ENCODE measurements around the gene BLNK. TPM values are rescaled to one million over a fixed set of nuclear protein-coding genes. Genes with fewer than 3 reads are reported as not detected.

The BLNK gene
- total and polyA plus RNA-seq, 2 of the 13 experiments (the other 11 are each of a cell fraction or from before 2014, with no cell fraction given), result not detected

DNA sequence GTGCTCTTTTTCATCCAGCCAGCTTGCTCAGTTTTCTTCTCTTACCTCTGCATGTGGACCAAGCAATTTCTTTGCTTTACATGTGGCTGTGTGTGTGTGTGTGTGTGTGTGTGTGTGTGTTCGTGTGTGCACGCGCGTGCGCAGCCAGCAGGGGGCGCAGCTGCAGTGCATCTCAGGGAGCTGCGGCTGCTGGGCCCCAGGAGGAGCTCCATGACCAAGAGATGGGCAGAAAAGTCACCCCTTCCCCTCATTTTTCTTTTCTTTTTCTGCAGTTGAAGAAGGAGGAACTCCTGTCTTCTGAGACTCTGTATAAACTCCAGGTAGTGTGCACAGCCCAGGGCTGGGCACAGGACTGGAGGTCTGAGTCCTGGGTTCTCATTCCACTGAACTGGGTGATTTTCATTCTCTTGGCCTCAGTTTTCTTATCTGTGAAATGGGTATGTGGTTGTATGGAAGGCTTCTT is 41.8 kb downstream of the BLNK start (continued):
- TF ChIP-seq, protein P1, sequence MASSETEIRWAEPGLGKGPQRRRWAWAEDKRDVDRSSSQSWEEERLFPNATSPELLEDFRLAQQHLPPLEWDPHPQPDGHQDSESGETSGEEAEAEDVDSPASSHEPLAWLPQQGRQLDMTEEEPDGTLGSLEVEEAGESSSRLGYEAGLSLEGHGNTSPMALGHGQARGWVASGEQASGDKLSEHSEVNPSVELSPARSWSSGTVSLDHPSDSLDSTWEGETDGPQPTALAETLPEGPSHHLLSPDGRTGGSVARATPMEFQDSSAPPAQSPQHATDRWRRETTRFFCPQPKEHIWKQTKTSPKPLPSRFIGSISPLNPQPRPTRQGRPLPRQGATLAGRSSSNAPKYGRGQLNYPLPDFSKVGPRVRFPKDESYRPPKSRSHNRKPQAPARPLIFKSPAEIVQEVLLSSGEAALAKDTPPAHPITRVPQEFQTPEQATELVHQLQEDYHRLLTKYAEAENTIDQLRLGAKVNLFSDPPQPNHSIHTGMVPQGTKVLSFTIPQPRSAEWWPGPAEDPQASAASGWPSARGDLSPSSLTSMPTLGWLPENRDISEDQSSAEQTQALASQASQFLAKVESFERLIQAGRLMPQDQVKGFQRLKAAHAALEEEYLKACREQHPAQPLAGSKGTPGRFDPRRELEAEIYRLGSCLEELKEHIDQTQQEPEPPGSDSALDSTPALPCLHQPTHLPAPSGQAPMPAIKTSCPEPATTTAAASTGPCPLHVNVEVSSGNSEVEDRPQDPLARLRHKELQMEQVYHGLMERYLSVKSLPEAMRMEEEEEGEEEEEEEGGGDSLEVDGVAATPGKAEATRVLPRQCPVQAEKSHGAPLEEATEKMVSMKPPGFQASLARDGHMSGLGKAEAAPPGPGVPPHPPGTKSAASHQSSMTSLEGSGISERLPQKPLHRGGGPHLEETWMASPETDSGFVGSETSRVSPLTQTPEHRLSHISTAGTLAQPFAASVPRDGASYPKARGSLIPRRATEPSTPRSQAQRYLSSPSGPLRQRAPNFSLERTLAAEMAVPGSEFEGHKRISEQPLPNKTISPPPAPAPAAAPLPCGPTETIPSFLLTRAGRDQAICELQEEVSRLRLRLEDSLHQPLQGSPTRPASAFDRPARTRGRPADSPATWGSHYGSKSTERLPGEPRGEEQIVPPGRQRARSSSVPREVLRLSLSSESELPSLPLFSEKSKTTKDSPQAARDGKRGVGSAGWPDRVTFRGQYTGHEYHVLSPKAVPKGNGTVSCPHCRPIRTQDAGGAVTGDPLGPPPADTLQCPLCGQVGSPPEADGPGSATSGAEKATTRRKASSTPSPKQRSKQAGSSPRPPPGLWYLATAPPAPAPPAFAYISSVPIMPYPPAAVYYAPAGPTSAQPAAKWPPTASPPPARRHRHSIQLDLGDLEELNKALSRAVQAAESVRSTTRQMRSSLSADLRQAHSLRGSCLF (CRISPR knock-in tag; IDR thresholded peaks at IDR 0.05; ENCODE audit: borderline replicate concordance), result no peak
- TF ChIP-seq, protein P2, sequence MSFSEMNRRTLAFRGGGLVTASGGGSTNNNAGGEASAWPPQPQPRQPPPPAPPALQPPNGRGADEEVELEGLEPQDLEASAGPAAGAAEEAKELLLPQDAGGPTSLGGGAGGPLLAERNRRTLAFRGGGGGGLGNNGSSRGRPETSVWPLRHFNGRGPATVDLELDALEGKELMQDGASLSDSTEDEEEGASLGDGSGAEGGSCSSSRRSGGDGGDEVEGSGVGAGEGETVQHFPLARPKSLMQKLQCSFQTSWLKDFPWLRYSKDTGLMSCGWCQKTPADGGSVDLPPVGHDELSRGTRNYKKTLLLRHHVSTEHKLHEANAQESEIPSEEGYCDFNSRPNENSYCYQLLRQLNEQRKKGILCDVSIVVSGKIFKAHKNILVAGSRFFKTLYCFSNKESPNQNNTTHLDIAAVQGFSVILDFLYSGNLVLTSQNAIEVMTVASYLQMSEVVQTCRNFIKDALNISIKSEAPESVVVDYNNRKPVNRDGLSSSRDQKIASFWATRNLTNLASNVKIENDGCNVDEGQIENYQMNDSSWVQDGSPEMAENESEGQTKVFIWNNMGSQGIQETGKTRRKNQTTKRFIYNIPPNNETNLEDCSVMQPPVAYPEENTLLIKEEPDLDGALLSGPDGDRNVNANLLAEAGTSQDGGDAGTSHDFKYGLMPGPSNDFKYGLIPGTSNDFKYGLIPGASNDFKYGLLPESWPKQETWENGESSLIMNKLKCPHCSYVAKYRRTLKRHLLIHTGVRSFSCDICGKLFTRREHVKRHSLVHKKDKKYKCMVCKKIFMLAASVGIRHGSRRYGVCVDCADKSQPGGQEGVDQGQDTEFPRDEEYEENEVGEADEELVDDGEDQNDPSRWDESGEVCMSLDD (CRISPR knock-in tag; IDR thresholded peaks at IDR 0.05; ENCODE audit: borderline replicate concordance), result no peak
- TF ChIP-seq REXO4 (CRISPR knock-in tag; IDR thresholded peaks at IDR 0.05; ENCODE audit: borderline replicate concordance) (no peak), ZNF768 (CRISPR knock-in tag; IDR thresholded peaks at IDR 0.05) (0 out of 2 replicates have a peak, but pooled peaks have one; percentile 21), SATB2 (CRISPR knock-in tag; IDR thresholded peaks at IDR 0.05) (no peak), ZFP36 (IDR thresholded peaks at IDR 0.05; ENCODE audit: borderline replicate concordance, low read depth, low read length, partially characterized antibody) (peak; percentile 47), FOXK1 (CRISPR knock-in tag; IDR thresholded peaks at IDR 0.05; ENCODE audit: borderline replicate concordance, low read depth) (no peak), RBAK (CRISPR knock-in tag; IDR thresholded peaks at IDR 0.05) (no peak), SUZ12 (IDR thresholded peaks at IDR 0.05; ENCODE audit: low read depth, low read length) (no peak), CBFB (CRISPR knock-in tag; IDR thresholded peaks at IDR 0.05) (no peak), XBP1 (CRISPR knock-in tag; IDR thresholded peaks at IDR 0.05) (no peak), ZKSCAN1 (IDR thresholded peaks at IDR 0.05; ENCODE audit: low read length) (no peak), ZFP62 (CRISPR knock-in tag; IDR thresholded peaks at IDR 0.05) (no peak), ZFP1 (CRISPR knock-in tag; IDR thresholded peaks at IDR 0.05) (no peak), AKAP8 (CRISPR knock-in tag; IDR thresholded peaks at IDR 0.05) (no peak), ZNF746 (CRISPR knock-in tag; IDR thresholded peaks at IDR 0.05) (no peak), NAIF1 (CRISPR knock-in tag; IDR thresholded peaks at IDR 0.05; ENCODE audit: borderline replicate concordance) (no peak), CENPT (CRISPR knock-in tag; IDR thresholded peaks at IDR 0.05; ENCODE audit: low read depth) (no peak)
- TF ChIP-seq, protein P3, sequence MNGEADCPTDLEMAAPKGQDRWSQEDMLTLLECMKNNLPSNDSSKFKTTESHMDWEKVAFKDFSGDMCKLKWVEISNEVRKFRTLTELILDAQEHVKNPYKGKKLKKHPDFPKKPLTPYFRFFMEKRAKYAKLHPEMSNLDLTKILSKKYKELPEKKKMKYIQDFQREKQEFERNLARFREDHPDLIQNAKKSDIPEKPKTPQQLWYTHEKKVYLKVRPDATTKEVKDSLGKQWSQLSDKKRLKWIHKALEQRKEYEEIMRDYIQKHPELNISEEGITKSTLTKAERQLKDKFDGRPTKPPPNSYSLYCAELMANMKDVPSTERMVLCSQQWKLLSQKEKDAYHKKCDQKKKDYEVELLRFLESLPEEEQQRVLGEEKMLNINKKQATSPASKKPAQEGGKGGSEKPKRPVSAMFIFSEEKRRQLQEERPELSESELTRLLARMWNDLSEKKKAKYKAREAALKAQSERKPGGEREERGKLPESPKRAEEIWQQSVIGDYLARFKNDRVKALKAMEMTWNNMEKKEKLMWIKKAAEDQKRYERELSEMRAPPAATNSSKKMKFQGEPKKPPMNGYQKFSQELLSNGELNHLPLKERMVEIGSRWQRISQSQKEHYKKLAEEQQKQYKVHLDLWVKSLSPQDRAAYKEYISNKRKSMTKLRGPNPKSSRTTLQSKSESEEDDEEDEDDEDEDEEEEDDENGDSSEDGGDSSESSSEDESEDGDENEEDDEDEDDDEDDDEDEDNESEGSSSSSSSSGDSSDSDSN (CRISPR knock-in tag; IDR thresholded peaks at IDR 0.05), result 0 out of 2 replicates have a peak, but pooled peaks have one; percentile 28
- TF ChIP-seq, protein P4, sequence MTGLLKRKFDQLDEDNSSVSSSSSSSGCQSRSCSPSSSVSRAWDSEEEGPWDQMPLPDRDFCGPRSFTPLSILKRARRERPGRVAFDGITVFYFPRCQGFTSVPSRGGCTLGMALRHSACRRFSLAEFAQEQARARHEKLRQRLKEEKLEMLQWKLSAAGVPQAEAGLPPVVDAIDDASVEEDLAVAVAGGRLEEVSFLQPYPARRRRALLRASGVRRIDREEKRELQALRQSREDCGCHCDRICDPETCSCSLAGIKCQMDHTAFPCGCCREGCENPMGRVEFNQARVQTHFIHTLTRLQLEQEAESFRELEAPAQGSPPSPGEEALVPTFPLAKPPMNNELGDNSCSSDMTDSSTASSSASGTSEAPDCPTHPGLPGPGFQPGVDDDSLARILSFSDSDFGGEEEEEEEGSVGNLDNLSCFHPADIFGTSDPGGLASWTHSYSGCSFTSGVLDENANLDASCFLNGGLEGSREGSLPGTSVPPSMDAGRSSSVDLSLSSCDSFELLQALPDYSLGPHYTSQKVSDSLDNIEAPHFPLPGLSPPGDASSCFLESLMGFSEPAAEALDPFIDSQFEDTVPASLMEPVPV (CRISPR knock-in tag; IDR thresholded peaks at IDR 0.05), result no peak
